Smooth muscle cell of the brain vasculature (primary cell): ENCODE results near the gene ABR.
"Not testable (repeated sequence)": the region's sequence is repeated elsewhere in the genome, so short reads cannot be mapped to it uniquely, and the experiment has no call there.

Experiments
- DNase-seq: peaks from one replicate; pipeline ENCODE4 v3.0.0-alpha.2; 2012; ENCODE audit warnings: low read depth, low spot score

ABR gene

GRCh38 chr17:1071103-1071825 lies 108.5 kb downstream of the ABR start:
- DNase-seq = no peak

GRCh38 chr17:1070411-1070810 lies 109.4 kb downstream of the ABR start:
- DNase-seq = no peak

- no peak for DNase-seq
Measured at GRCh38 chr17:1069847-1070246, 109.9 kb downstream of the ABR start.

GRCh38 chr17:1068356-1068755 lies 111.4 kb downstream of the ABR start:
- DNase-seq = no peak

- DNase-seq = no peak
Measured at GRCh38 chr17:1067282-1067956, 112.4 kb downstream of the ABR start.

- not testable (repeated sequence) for DNase-seq
Measured at GRCh38 chr17:1065416-1065815, 114.4 kb downstream of the ABR start.

GRCh38 chr17:1060991-1061390 lies 118.8 kb downstream of the ABR start:
- peak; percentile 80 for DNase-seq

GRCh38 chr17:1059131-1059795 lies 120.5 kb downstream of the ABR start:
- DNase-seq = no peak

GRCh38 chr17:1058423-1059130 lies 121.2 kb downstream of the ABR start:
- DNase-seq = no peak

- no peak for DNase-seq
Measured at GRCh38 chr17:1056761-1057160, 123.0 kb downstream of the ABR start.

- no peak for DNase-seq
Measured at GRCh38 chr17:1055751-1056645, 123.8 kb downstream of the ABR start.

GRCh38 chr17:1055231-1055630 lies 124.5 kb downstream of the ABR start:
- no peak for DNase-seq

- DNase-seq = no peak
Measured at GRCh38 chr17:1054656-1055055, 125.1 kb downstream of the ABR start.

- no peak for DNase-seq
Measured at GRCh38 chr17:1053661-1054360, 126.0 kb downstream of the ABR start.

- no peak for DNase-seq
Measured at GRCh38 chr17:1050996-1051925, 128.5 kb downstream of the ABR start.

GRCh38 chr17:1050246-1050995 lies 129.4 kb downstream of the ABR start:
- no peak for DNase-seq

GRCh38 chr17:1049446-1050225 lies 130.1 kb downstream of the ABR start:
- no peak for DNase-seq
